GM10266 (cell line): ENCODE data around the gene TYRP1.

Experiments used
- DNase-seq: peaks from one replicate; pipeline ENCODE4 v3.0.0; 2012; ENCODE audit errors: extremely low spot score
- CTCF ChIP-seq: IDR thresholded peaks from 2 replicates; pipeline ENCODE4 v1.5.1; 2012; ENCODE audit warnings: mild to moderate bottlenecking, low read depth; ENCODE audit not compliant: control insufficient read depth, insufficient read depth; ENCODE audit errors: missing control alignments

The TYRP1 gene

GRCh38 chr9:12748016-12748415, 54.8 kb downstream of the TYRP1 start:
- TF ChIP-seq CTCF: no peak
- DNase-seq: no peak

GRCh38 chr9:12748954-12749353, 55.8 kb downstream of the TYRP1 start:
- TF ChIP-seq CTCF: no peak
- no peak for DNase-seq

- no peak for TF ChIP-seq CTCF
- no peak for DNase-seq
Observed at GRCh38 chr9:12753931-12754330, 60.7 kb downstream of the TYRP1 start.

- no peak for DNase-seq
- TF ChIP-seq CTCF: no peak
Observed at GRCh38 chr9:12759761-12760160, 66.6 kb downstream of the TYRP1 start.
